Stimulated activated naive CD4-positive, alpha-beta T cell (primary cell): ENCODE measurements around the gene JAK1.
"Not testable (repeated sequence)": the region's sequence is repeated elsewhere in the genome, so short reads cannot be mapped to it uniquely, and the experiment has no call there.

Experiments
- DNase-seq, 6 experiments: peaks; one replicate each; lab custom pipeline; 2025; lab: John Stamatoyannopoulos, UW

JAK1 gene

DNA sequence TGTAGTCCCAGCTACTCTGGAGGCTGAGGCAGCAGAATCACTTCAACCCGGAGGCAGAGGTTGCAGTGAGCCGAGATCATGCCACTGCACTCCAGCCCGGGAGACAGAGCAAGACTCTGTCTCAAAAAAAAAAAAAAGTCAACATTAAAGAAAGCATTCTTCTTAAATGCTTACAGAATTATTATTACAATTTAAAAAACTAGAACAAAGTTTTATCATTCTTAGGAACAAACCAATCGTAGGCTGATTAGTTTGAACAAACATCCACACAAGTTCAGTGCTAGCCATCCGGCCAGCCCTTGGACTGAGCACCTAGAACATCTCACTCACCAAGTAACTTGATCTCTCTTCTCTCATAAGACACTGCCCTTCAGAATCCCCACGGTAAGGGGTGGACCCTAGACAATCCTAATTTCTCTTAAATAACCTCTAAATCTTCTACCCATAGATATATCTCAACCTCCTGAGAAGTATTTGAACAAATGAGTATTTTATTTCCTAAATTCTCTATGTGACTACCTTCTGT lies 16.0 kb downstream of the JAK1 start:
- DNase-seq: no peak

GRCh38 chr1:64948905-64949833 lies 17.2 kb downstream of the JAK1 start:
- no peak for DNase-seq

GRCh38 chr1:64948216-64948615 lies 18.1 kb downstream of the JAK1 start:
- no peak for DNase-seq

DNA sequence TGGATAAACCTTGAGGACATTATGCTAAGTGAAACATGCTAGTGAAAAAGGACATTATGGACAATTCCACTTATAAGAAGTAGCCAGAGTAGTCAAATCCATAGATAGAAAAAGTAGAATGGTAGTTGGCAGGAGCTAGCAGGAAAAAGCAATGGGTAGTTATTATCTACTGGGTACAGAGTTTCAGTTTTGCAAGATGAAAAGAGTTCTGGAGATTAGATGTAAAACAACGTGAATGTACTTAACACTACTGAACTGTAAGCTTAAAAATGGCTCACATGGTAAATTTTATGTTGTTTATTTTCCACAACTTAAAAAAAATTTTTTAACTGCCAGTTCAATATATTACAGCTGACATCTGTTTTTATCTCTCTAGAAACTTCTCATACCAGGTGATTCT lies 19.4 kb downstream of the JAK1 start:
- DNase-seq: no peak

DNA sequence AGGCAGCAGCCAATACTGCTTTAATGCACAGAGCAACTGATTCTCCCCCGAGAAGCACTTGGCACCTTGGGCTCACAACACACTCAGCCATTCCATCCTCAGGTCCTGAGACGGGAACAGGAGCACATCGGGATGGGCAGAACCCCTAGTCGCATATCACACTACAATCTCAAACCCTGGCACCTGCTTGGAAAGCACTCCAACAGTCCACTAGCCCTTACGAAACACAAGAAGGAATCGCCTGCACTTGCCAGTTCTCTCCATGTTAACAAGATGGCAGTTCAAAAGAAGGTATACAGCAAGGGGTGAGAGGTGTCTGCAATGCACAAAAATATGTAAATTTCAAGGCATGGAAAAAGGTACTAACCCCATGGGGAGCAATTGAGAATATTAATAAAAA lies 21.4 kb downstream of the JAK1 start:
- no peak for DNase-seq

DNA sequence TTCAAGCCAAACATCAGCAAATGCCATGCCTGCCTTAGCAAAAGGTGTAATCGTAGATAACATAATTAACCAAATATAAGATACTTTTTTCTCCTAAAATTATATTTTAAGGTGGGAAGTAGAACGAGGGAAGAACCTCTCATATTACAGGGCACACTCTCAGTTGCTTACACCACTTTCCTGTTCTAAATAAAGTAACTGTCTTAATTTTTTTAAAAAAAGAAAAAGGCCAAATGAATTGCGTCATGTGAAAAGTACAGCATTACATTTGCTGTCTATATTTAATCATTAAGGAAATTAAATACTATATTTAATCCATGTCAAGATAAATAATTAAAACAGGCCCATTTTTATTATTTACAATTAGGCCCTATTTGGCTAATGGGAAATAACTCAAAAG lies 23.7 kb downstream of the JAK1 start:
- no peak for DNase-seq

DNA sequence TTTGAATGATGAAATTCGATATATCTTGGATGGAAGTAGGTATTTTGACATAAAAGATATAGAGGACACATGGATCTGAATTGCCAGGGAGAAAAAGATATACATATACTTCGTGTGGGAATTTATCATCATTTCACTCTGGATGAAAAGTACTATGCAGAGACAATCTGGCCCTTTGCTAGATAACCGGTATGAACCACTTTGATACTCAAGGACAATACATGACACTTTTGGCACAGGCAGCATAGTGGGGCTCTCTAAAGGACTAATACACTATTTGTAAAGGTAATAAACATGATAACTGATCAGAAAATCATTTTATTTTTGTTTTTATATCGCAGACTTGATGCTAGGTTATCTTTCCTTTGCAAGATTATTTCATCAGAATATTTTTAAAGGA lies 24.2 kb downstream of the JAK1 start:
- no peak for DNase-seq

DNA sequence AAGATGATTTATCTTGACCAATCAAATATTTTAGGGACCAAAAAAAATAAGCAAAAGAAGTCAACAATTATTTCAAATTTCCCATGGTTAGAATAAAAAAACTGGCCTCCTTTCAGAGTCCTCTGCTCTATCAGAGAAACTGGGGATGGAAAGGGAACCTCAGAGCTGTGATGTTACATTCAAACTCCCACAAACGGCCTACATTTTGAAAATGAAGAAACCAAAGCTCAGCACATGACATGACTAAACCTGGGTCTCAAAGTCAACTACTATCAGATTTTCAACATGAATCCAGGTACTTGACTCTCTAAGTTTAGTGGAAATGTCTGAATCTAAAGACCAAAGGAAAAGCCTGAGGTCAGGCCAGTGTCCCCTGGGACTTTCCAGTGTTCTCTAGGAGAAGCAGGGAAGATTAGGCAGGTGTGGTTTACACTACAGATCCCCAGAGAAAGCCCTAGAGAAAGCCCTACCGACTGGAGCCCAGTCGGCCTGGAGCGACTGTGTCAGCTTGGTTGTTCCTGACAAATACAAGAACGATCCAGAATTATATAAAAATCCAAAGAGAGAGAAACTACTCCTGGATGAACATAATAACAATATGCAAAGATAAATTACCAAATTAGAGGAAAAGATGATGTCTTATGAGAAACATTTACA lies 24.8 kb downstream of the JAK1 start:
- no peak for DNase-seq

GRCh38 chr1:64940025-64940424 lies 26.3 kb downstream of the JAK1 start:
- peak in 1 of 6 experiments; percentile 12 for DNase-seq

- DNase-seq: no peak
Observed at GRCh38 chr1:64938991-64939390, 27.4 kb downstream of the JAK1 start.

DNA sequence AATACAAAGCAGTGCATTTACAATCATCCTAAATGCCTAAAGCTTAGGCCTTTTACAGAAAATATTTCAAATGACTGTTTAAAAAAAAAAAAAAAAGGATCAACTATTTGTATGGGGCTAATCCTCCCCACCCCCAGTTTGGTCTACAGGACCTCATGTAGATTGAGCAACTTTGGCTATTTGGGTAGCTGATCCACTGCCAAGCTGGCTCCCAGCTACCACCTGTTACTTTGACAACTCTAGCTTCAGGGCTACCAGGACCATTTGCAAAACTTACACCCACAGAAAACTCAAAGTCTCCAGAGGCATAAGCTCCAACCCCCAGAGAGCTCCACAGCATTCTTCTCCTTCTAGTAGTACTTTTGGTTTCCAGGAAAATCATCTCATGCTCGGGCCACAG lies 29.4 kb downstream of the JAK1 start:
- DNase-seq: no peak

GRCh38 chr1:64935551-64936155 lies 30.7 kb downstream of the JAK1 start:
- DNase-seq: no peak

DNA sequence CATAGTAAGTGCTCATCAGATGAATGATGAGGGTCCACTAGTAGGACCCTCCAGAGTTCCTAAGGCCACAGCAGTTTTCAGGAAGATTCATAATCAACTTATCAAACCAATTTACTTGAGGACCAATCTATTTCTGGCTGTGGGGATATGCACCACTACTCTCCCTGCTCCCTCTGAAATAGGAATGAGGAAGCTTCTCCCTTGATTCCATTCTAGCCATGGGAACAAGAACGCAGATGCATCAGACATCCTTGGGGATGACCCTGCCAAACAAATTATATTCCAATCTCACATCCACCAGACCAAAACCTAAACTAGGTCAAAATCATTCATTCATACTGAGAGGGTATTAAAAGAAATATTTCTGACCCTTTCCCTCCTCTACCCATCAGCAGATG lies 31.5 kb downstream of the JAK1 start:
- DNase-seq: no peak

GRCh38 chr1:64934115-64934877 lies 32.1 kb downstream of the JAK1 start:
- no peak for DNase-seq

DNA sequence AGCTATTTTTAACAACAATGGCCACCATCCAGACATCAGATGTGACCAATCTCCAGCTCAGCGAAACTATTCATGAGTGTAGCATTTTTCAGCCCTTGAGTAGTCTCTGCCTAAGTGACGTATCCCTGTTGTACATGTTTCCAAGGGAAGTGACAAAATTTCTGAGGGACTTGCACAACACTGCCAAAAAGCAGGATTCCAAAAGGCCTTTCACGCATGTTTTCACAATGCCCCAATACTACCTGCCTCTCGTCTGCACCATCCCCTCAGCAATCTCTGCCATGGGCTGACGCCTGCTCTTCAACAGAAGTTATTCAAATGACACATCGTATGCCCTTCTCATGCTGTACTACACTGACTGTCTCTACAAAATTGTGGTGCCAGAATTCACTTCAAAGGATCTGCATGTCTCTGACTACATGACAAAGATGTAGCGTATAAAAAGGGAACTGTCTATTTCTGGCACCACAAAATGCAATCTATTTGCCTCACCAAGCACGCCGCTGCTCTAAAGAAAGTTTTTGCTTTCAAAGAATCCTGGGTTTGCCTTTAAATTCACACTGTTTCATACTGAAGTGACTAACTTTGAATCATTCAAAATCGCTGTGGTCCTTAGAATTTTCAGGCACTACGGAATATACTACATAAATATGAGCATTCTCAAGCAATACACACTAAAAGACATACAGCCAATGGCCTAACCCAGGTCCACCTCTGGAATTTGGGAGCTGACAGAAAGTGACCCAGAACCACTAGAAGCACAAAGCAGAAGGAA lies 32.9 kb downstream of the JAK1 start:
- peak in 2 of 6 experiments; percentile 21 to 32 for DNase-seq

- DNase-seq: no peak
Observed at GRCh38 chr1:64932962-64933295, 33.4 kb downstream of the JAK1 start.

- not testable (repeated sequence) for DNase-seq
Observed at GRCh38 chr1:64930640-64931039, 35.7 kb downstream of the JAK1 start.

- no peak for DNase-seq
Observed at GRCh38 chr1:64929221-64929620, 37.1 kb downstream of the JAK1 start.

GRCh38 chr1:64928325-64928724 lies 38.0 kb downstream of the JAK1 start:
- DNase-seq: no peak

- DNase-seq: no peak
Observed at GRCh38 chr1:64925594-64925993, 40.8 kb downstream of the JAK1 start.

GRCh38 chr1:64923294-64923718 lies 43.0 kb downstream of the JAK1 start:
- no peak for DNase-seq
